ENCODE measurements around the gene RNPEPL1. TPM values are rescaled to one million over a fixed set of nuclear protein-coding genes. Genes with fewer than 3 reads are reported as not detected.
A peak's percentile ranks its signal among the peaks of the same experiment; 100 is the strongest.

Gene RNPEPL1
- total RNA-seq, 3 donors from 2014 or later (not counting 1 experiment from before 2014, with no cell fraction given): 145 to 167 (median 164) TPM

GRCh38 chr2:240598311-240598911, 30.1 kb downstream of the RNPEPL1 start:
- Mint-ChIP-seq H3K9me3 (no peaks in the 10 kb centered on the region), H3K27ac (no peak overlapping the region), H3K36me3 (no peaks in the 10 kb centered on the region), H3K4me1 (no peaks in the 10 kb centered on the region), H3K4me3 (no peak overlapping the region), H3K27me3 (ENCODE audit: low read depth in 2 of 2) (no peaks in the 10 kb centered on the region)
- DNase-seq (no peak), ATAC-seq (no peak)
- Histone ChIP-seq H3K36me3 (ENCODE audit: control insufficient read depth, insufficient read depth, low read length) (peaks cover 42% of the 10 kb centered on the region), H3K4me3 (ENCODE audit: low read length) (no peak overlapping the region), H3K4me1 (ENCODE audit: control insufficient read depth, insufficient read depth, low read length) (peaks cover 6% of the 10 kb centered on the region), H3K27me3 (ENCODE audit: control insufficient read depth, insufficient read depth, low read length) (no peaks in the 10 kb centered on the region), H3K27ac (ENCODE audit: low read length) (no peak overlapping the region), H3K9me3 (ENCODE audit: control insufficient read depth, insufficient read depth, low read length) (no peaks in the 10 kb centered on the region)
- 97% methylated on average over 17 of the region's 17 CpGs for WGBS (ENCODE audit: insufficient coverage)
- intact Hi-C loops (cut with micrococcal nuclease): no loop called here
- no peak for TF ChIP-seq CTCF (IDR thresholded peaks at IDR 0.05)

- H3K4me1 Mint-ChIP-seq: peaks cover 0 to under 1% of the 10 kb centered on the region in 2 donors
- Histone ChIP-seq H3K4me3 (ENCODE audit: low read length) (no peak overlapping the region), H3K36me3 (ENCODE audit: control insufficient read depth, insufficient read depth, low read length) (peaks cover 35% of the 10 kb centered on the region), H3K4me1 (ENCODE audit: control insufficient read depth, insufficient read depth, low read length) (peaks cover 6% of the 10 kb centered on the region), H3K9me3 (ENCODE audit: control insufficient read depth, insufficient read depth, low read length) (no peaks in the 10 kb centered on the region), H3K27ac (ENCODE audit: low read length) (no peak overlapping the region), H3K27me3 (ENCODE audit: control insufficient read depth, insufficient read depth, low read length) (no peaks in the 10 kb centered on the region)
- H3K4me3 Mint-ChIP-seq: no peak overlapping the region
- H3K9me3 Mint-ChIP-seq: no peaks in the 10 kb centered on the region
- H3K27me3 Mint-ChIP-seq (ENCODE audit: low read depth in 2 of 2): no peaks in the 10 kb centered on the region
- no peak for DNase-seq
- H3K27ac Mint-ChIP-seq: peak overlapping the region in 1 of 2 donors; percentile 7
- no peak for TF ChIP-seq CTCF (IDR thresholded peaks at IDR 0.05)
- ATAC-seq: no peak
- WGBS (ENCODE audit: insufficient coverage): 97% methylated on average over 11 of the region's 11 CpGs
- no peaks in the 10 kb centered on the region for H3K36me3 Mint-ChIP-seq
- intact Hi-C loops (cut with micrococcal nuclease): no loop called here
Measured at GRCh38 chr2:240599141-240599583, 30.9 kb downstream of the RNPEPL1 start.

GRCh38 chr2:240600451-240600961, 32.2 kb downstream of the RNPEPL1 start:
- H3K4me3 ChIP-seq (ENCODE audit: low read length): no peak overlapping the region
- peaks cover 11% of the 10 kb centered on the region for H3K4me1 ChIP-seq (ENCODE audit: control insufficient read depth, insufficient read depth, low read length)
- 96% methylated on average over 16 of the region's 16 CpGs for WGBS (ENCODE audit: insufficient coverage)
- H3K27me3 Mint-ChIP-seq (ENCODE audit: low read depth in 2 of 2): no peaks in the 10 kb centered on the region
- no peaks in the 10 kb centered on the region for H3K9me3 Mint-ChIP-seq
- H3K4me1 Mint-ChIP-seq: peaks cover 6 to 7% of the 10 kb centered on the region in 2 donors
- no peaks in the 10 kb centered on the region for H3K27me3 ChIP-seq (ENCODE audit: control insufficient read depth, insufficient read depth, low read length)
- H3K36me3 Mint-ChIP-seq: no peaks in the 10 kb centered on the region
- peak overlapping the region in 1 of 2 donors; percentile 7 for H3K27ac Mint-ChIP-seq
- TF ChIP-seq CTCF (IDR thresholded peaks at IDR 0.05): no peak
- H3K36me3 ChIP-seq (ENCODE audit: control insufficient read depth, insufficient read depth, low read length): peaks cover 29% of the 10 kb centered on the region
- no peak overlapping the region for H3K4me3 Mint-ChIP-seq
- ATAC-seq (no peak), DNase-seq (no peak)
- no peaks in the 10 kb centered on the region for H3K9me3 ChIP-seq (ENCODE audit: control insufficient read depth, insufficient read depth, low read length)
- intact Hi-C loops (cut with micrococcal nuclease): no loop called here
- no peak overlapping the region for H3K27ac ChIP-seq (ENCODE audit: low read length)
